Spleen (tissue), 11 donors: ENCODE results near the gene MXRA8. TPM values are rescaled to one million over a fixed set of nuclear protein-coding genes. Genes with fewer than 3 reads are reported as not detected.

Source experiments
- DNase-seq: peaks from one replicate; pipeline ENCODE4 v3.0.0-alpha.2; 2020
- H3K27ac ChIP-seq, 8 donors: fragments of 200-600 bp; sonication (generic) in 7 of 8; 1 replicate in 4 of 8; 2 replicates in 4 of 8; pipeline versions ENCODE4 v1.5.0 to v1.8.0; 2016 to 2021; ENCODE audit warnings: inconsistent platforms in 4 of 8, mild to moderate bottlenecking in 4 of 8, moderate library complexity in 1 of 8
- H3K27me3 ChIP-seq, 7 donors: fragments of 200-600 bp; sonication (generic) in 6 of 7; replicated peaks in 1 of 7; 1 replicate in 4 of 7; 2 replicates in 3 of 7; pipeline versions ENCODE4 v1.5.0 to v1.8.0; 2016 to 2021; ENCODE audit warnings: inconsistent platforms in 3 of 7, mild to moderate bottlenecking in 1 of 7
- H3K36me3 ChIP-seq, 6 donors: fragments of 200-600 bp; sonication (generic) in 5 of 6; 1 replicate in 4 of 6; 2 replicates in 2 of 6; pipeline versions ENCODE4 v1.5.0 to v1.8.0; 2016 to 2021; ENCODE audit warnings: inconsistent platforms in 2 of 6
- H3K4me1 ChIP-seq, 6 donors: fragments of 200-600 bp; sonication (generic) in 5 of 6; 1 replicate in 3 of 6; 2 replicates in 3 of 6; pipeline versions ENCODE4 v1.5.0 to v1.8.0; 2016 to 2021; ENCODE audit warnings: inconsistent platforms in 3 of 6
- H3K4me3 ChIP-seq, 8 donors: fragments of 200-600 bp; sonication (generic) in 7 of 8; 1 replicate in 4 of 8; 2 replicates in 4 of 8; pipeline versions ENCODE4 v1.5.0 to v1.8.0; 2016 to 2021; ENCODE audit warnings: inconsistent platforms in 4 of 8, mild to moderate bottlenecking in 4 of 8, moderate library complexity in 2 of 8
- H3K9me3 ChIP-seq, 8 donors: fragments of 200-600 bp; sonication (generic) in 7 of 8; 1 replicate in 4 of 8; 2 replicates in 4 of 8; pipeline versions ENCODE4 v1.5.0 to v1.8.0; 2016 to 2021; ENCODE audit warnings: inconsistent platforms in 4 of 8
- CTCF ChIP-seq, 11 experiments: fragments of 200-600 bp in 7 of 11; fragments of 450-650 bp in 4 of 11; sonication (generic) in 4 of 11; IDR thresholded peaks in 8 of 11; conservative IDR thresholded peaks in 3 of 11; 1 replicate in 7 of 11; 2 replicates in 4 of 11; pipeline versions ENCODE4 v1.4.0 to v1.8.0; 2016 to 2021; ENCODE audit warnings: antibody characterized with exemption in 11 of 11, inconsistent platforms in 4 of 11, mild to moderate bottlenecking in 1 of 11
- POLR2A ChIP-seq, 3 donors: fragments of 450-650 bp; IDR thresholded peaks; one replicate each; pipeline ENCODE4 v1.5.1; 2017; ENCODE audit warnings: antibody characterized with exemption in 3 of 3, mild to moderate bottlenecking in 1 of 3
- POLR2AphosphoS5 ChIP-seq, 3 donors: sonication (generic); formaldehyde crosslinking; IDR thresholded peaks; one replicate each; pipeline ENCODE4 v1.5.1; 2017; ENCODE audit warnings: antibody characterized with exemption in 3 of 3
- WGBS, 5 donors: extraction: QIAGEN DNeasy Blood & Tissue Kit in 3 of 5; methylation state at CpG; one replicate each; pipeline versions ENCODE4 v1.1.5 to v1.1.7; 2013 to 2018; 5-methylcytosine and 5-hydroxymethylcytosine counted together
- intact Hi-C: fragments of 100-400 bp; cut with DNase I; formaldehyde crosslinking; loops from one replicate; pipeline ENCODE4 v1.15.0; 2023; ENCODE audit warnings: low total_unique reads
- polyA plus RNA-seq, 3 donors: library from polyadenylated mRNA; stranded (reverse); fragments of 200-250 nt; gene quantifications; one replicate each; pipeline ENCODE4 v1.2.1, GENCODE V29; 2013
- total RNA-seq, 7 donors: library from RNA; depleted of rRNA in 3 of 7; stranded (reverse); fragments of >200 nt in 3 of 7; fragmentation: NEBNext Ultra II Directional in 4 of 7; extraction: Animal tissue kit (Norgen Biotek cat#: 25700) in 4 of 7; gene quantifications; one replicate each; pipeline versions ENCODE4 v1.1.0 to v1.2.1, GENCODE V29; 2016 to 2021
- donor health status: healthy with polysubstance abuse.
- donor health status: DM: no; HTN: no; CAD: no; lungs with moderate emphysema.
- donor health status: DM: no; HTN: no; CAD: no.
- donor health status: Bipolar disorder and iron deficiency.
- donor health status: healthy.
- donor health status: DM: no; HTN: no; CAD: no.
- donor health status: DM: yes; HTN: yes; CAD: no.

The MXRA8 gene
- total and polyA plus RNA-seq, 10 donors, result 25.9 to 71.7 (median 47.1) TPM

- 92 to 96% (median 93%) methylated on average over 13 to 23 of the region's 23 CpGs for WGBS, 5 donors
- Histone ChIP-seq H3K4me1 (peaks cover 2 to 29% (median 6%) of the 10 kb centered on the region in 6 donors), H3K27ac (no peak overlapping the region), H3K36me3 (peaks cover 0 to 97% (median 74%) of the 10 kb centered on the region in 6 donors), H3K27me3 (no peaks in the 10 kb centered on the region), H3K4me3 (no peak overlapping the region), H3K9me3 (no peaks in the 10 kb centered on the region)
- TF ChIP-seq POLR2AphosphoS5 (IDR thresholded peaks at IDR 0.05), result peak in 1 of 3 donors; percentile 52
- TF ChIP-seq POLR2A (IDR thresholded peaks at IDR 0.05), result no peak
- TF ChIP-seq CTCF (IDR thresholded peaks at IDR 0.05 in 8 of 11, conservative IDR thresholded peaks at IDR 0.05 in 3 of 11), result no peak
- intact Hi-C loops, result no loop called here
- no peak for DNase-seq
These were observed 43.5 kb downstream of the MXRA8 start for GRCh38 chr1:1314678-1315335.

- WGBS, 5 donors, result 92 to 96% (median 95%) methylated on average over 8 to 15 of the region's 15 CpGs
- H3K4me3 ChIP-seq, result no peak overlapping the region
- TF ChIP-seq CTCF (IDR thresholded peaks at IDR 0.05 in 8 of 11, conservative IDR thresholded peaks at IDR 0.05 in 3 of 11) (no peak), POLR2AphosphoS5 (IDR thresholded peaks at IDR 0.05) (peak in 1 of 3 donors; percentile 14)
- intact Hi-C loops, result no loop called here
- H3K9me3 ChIP-seq, result no peaks in the 10 kb centered on the region
- peaks cover 8 to 34% (median 12%) of the 10 kb centered on the region in 6 donors for H3K4me1 ChIP-seq
- no peak overlapping the region for H3K27ac ChIP-seq
- DNase-seq, result no peak
- H3K27me3 ChIP-seq, result no peaks in the 10 kb centered on the region
- H3K36me3 ChIP-seq, result peaks cover 0 to 94% (median 68%) of the 10 kb centered on the region in 6 donors
These were observed 44.1 kb downstream of the MXRA8 start for GRCh38 chr1:1314237-1314586.

- Histone ChIP-seq H3K27ac (no peak overlapping the region), H3K36me3 (peaks cover 0 to 88% (median 63%) of the 10 kb centered on the region in 6 donors), H3K9me3 (no peaks in the 10 kb centered on the region), H3K4me3 (no peak overlapping the region), H3K4me1 (peaks cover 10 to 37% (median 17%) of the 10 kb centered on the region in 6 donors), H3K27me3 (no peaks in the 10 kb centered on the region)
- intact Hi-C loops, result no loop called here
- 90 to 98% (median 92%) methylated on average over 8 to 37 of the region's 37 CpGs for WGBS, 5 donors
- TF ChIP-seq POLR2AphosphoS5 (IDR thresholded peaks at IDR 0.05), result peak in 1 of 3 donors; percentile 37
- no peak for TF ChIP-seq CTCF (IDR thresholded peaks at IDR 0.05 in 8 of 11, conservative IDR thresholded peaks at IDR 0.05 in 3 of 11)
- DNase-seq, result no peak
These were observed 44.7 kb downstream of the MXRA8 start for GRCh38 chr1:1313500-1314236.
